BE2C (cell line): ENCODE measurements around the gene PARD6A.

Source experiments
- DNase-seq: peaks from one replicate; pipeline ENCODE4 v3.0.0-alpha.2; 2020
- H3K27me3 ChIP-seq: fragments of 250-450 bp; sonication (Bioruptor Pico); 2 replicates; pipeline ENCODE4 v1.5.1; 2020; ENCODE audit warnings: mild to moderate bottlenecking
- H3K36me3 ChIP-seq: fragments of 250-450 bp; sonication (Bioruptor Pico); 2 replicates; pipeline ENCODE4 v1.5.1; 2020; ENCODE audit warnings: mild to moderate bottlenecking
- H3K4me1 ChIP-seq: fragments of 250-450 bp; sonication (Bioruptor Pico); 2 replicates; pipeline ENCODE4 v1.5.1; 2020
- H3K4me3 ChIP-seq: 2 replicates; pipeline ENCODE4 v1.5.1; 2011; ENCODE audit warnings: low read depth, low read length
- H3K9me3 ChIP-seq: fragments of 250-450 bp; sonication (Bioruptor Pico); 2 replicates; pipeline ENCODE4 v1.5.1; 2020
- CTCF ChIP-seq: IDR thresholded peaks from 2 replicates; pipeline ENCODE4 v1.5.1; 2012; ENCODE audit warnings: mild to moderate bottlenecking, low read depth, low read length

Gene PARD6A

DNA sequence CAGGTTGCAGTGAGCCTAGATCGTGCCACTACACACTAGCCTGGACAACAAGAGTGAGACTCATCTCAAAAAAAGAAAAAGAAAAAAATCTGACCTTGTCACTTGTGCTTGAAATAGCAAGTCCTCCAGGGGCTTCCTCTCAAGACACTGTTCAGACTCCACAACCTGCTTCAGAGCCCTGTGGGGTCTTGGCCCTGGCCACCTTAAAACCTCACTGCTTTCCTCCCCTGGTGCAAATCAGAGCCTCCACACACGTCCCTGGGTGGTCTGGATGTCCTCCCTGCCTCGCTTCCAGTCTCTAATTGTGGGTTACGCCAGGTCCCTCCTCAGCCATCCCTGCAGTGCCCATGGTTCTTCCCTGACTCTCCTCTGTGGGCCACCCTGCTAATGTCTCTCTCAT is 5.4 kb upstream of the PARD6A start:
- peaks cover 19% of the 10 kb centered on the region for H3K36me3 ChIP-seq
- H3K9me3 ChIP-seq: no peaks in the 10 kb centered on the region
- DNase-seq: no peak
- H3K4me1 ChIP-seq: peaks cover 2% of the 10 kb centered on the region; the same call in 1 of the 2 replicates
- TF ChIP-seq CTCF: no peak
- no peaks in the 10 kb centered on the region for H3K27me3 ChIP-seq
- H3K4me3 ChIP-seq: no peak overlapping the region

- TF ChIP-seq CTCF: no peak
- no peaks in the 10 kb centered on the region for H3K9me3 ChIP-seq
- DNase-seq: no peak
- no peaks in the 10 kb centered on the region for H3K27me3 ChIP-seq
- H3K4me3 ChIP-seq: no peak overlapping the region
- H3K36me3 ChIP-seq: peaks cover 19% of the 10 kb centered on the region
- H3K4me1 ChIP-seq: peaks cover 2% of the 10 kb centered on the region; the same call in 1 of the 2 replicates
These were observed 4.3 kb upstream of the PARD6A start for GRCh38 chr16:67656344-67657016.

DNA sequence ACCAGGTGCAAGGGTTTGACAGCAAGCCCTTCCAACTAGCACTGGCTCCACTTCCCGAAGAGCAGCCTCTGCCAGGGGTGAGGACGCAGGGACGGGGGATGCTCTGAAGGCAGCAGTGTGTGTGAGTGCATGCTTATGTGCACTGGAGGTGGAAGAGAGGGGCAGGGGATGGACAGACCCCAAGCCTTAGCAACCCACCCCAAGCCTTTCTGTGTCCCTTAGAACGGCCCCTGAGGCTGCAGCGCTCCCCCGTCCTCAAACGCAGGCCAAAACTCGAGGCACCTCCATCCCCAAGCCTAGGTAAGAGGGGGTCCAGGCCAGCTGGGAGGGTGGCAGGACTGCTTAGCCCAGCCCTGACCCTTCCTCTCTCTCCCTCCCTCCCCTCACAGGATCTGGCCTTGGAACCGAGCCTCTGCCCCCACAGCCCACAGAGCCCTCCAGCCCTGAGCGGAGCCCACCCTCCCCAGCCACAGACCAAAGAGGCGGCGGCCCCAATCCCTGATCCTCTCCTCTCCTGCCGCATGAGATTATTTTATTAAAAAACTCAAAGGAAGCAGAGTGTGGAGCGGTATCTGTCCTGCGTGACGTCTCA is 3.6 kb upstream of the PARD6A start:
- Histone ChIP-seq H3K36me3 (peaks cover 19% of the 10 kb centered on the region), H3K27me3 (no peaks in the 10 kb centered on the region), H3K9me3 (no peaks in the 10 kb centered on the region), H3K4me3 (no peak overlapping the region), H3K4me1 (peaks cover 2% of the 10 kb centered on the region; the same call in 1 of the 2 replicates)
- no peak for DNase-seq
- TF ChIP-seq CTCF: no peak

DNA sequence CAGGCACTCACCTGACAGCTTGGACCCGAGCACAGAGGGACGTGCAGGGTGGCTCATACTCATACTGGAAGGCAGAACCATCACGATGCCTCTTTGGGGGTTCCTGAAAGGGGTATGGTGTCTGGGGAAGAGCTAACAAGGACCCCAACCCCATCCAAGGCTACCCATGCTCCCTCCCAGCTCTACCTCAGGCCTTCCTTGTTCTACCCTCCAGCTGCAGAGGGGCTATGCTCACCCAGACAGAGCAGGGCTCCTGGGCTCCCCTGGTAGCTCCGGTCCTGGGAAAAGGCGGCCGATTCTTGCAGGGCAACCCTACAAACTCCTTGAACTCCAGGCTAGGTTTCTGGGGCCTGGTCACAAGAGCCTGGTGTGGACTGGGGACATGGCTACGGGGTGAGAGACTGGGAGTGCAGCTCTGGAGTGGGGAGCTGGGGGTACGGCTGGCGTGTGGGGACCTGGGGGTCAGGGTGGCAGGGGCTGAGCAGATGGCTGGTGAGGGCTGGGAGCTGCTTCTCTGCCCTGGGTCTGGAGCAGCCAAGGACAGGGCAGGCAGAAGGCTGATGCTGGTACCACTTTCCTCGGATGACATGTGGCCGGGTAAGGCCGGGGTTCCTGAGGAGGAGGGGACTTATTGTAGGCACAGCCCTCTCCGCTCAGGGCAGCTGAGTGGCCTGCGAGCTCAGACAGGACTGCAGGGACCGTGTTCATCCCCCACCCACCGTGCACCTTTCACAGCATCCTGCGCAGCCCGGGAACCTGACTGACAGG is 2.8 kb upstream of the PARD6A start:
- Histone ChIP-seq H3K4me3 (no peak overlapping the region), H3K36me3 (peaks cover 19% of the 10 kb centered on the region), H3K4me1 (no peaks in the 10 kb centered on the region; the same call in 1 of the 2 replicates), H3K27me3 (no peaks in the 10 kb centered on the region), H3K9me3 (no peaks in the 10 kb centered on the region)
- no peak for TF ChIP-seq CTCF
- no peak for DNase-seq

DNA sequence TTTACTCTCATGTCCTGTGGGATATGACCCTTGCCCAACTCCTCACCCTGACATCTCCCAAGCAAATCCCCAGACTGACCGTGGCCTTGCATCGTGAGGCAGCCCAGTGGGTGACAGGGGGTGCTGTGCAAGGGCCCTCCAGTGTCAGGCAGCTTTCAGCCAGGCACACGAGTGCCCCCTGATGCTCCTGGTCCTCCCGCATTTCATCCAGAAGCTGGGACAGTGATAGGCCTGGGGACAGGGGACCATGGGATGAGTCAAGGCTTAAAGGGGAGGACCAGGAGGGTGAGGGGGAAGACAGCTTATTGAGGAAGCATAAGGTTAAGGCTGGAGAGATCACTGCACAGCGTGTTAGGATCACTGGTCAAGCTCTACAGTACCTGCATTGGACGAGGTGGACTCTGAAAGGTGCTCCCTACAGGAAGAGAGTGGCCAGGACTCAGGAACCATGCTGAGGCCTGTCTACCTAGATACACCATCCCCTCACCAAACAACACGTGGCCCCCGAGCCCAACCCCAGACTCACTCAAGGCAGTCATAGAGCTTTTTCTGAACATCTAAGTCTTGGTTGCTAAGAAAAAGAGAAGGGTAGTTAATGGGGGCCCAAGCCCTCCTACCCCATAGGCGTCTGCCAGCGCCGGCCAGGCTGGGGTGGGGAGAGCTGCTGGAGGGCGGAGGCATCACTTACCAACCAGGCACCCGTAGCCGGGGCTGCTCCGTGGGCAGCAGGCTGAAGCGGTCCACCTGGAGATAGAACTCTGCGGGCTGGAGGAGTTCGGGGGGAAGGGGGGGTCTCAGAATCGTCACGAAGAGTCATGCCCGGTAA is 1.7 kb upstream of the PARD6A start:
- peaks cover 19% of the 10 kb centered on the region for H3K36me3 ChIP-seq
- no peaks in the 10 kb centered on the region; the same call in 1 of the 2 replicates for H3K4me1 ChIP-seq
- TF ChIP-seq CTCF: no peak
- H3K4me3 ChIP-seq: peak overlapping the region; percentile 96
- H3K9me3 ChIP-seq: no peaks in the 10 kb centered on the region
- no peaks in the 10 kb centered on the region for H3K27me3 ChIP-seq
- DNase-seq: no peak
